ENCODE measurements around the gene VKORC1L1.

Gene VKORC1L1

DNA sequence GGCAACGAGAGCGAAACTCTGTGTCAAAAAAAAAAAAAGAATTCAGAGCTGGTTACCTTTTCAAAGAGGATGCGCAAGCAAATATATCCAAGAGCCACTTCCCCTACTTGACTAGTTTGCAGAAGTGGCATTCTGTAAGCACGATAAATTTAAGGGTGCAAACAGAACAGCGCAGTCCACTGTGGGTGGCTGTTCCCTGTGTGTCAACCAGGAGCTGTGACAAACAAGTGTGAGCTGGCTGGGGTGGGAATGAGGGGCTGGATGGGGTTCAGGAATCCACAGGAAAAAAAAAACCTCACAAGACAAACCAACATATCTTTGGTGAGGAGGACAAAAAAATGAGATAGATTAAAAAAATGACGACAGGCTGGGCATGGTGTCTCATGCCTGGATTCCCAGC is 93.3 kb downstream of the VKORC1L1 start:
- TF ChIP-seq, protein P1, sequence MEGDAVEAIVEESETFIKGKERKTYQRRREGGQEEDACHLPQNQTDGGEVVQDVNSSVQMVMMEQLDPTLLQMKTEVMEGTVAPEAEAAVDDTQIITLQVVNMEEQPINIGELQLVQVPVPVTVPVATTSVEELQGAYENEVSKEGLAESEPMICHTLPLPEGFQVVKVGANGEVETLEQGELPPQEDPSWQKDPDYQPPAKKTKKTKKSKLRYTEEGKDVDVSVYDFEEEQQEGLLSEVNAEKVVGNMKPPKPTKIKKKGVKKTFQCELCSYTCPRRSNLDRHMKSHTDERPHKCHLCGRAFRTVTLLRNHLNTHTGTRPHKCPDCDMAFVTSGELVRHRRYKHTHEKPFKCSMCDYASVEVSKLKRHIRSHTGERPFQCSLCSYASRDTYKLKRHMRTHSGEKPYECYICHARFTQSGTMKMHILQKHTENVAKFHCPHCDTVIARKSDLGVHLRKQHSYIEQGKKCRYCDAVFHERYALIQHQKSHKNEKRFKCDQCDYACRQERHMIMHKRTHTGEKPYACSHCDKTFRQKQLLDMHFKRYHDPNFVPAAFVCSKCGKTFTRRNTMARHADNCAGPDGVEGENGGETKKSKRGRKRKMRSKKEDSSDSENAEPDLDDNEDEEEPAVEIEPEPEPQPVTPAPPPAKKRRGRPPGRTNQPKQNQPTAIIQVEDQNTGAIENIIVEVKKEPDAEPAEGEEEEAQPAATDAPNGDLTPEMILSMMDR (IDR thresholded peaks at IDR 0.05; ENCODE audit: extremely low read depth, insufficient read depth, missing control alignments) = no peak
- in situ Hi-C loops (cut with MboI; ENCODE audit: low pct_unique_long_range_greater_than_20kb, low sequenced_read_pairs, unreplicated experiment) = no loop called here
- no peak for DNase-seq (ENCODE audit: low spot score)

DNA sequence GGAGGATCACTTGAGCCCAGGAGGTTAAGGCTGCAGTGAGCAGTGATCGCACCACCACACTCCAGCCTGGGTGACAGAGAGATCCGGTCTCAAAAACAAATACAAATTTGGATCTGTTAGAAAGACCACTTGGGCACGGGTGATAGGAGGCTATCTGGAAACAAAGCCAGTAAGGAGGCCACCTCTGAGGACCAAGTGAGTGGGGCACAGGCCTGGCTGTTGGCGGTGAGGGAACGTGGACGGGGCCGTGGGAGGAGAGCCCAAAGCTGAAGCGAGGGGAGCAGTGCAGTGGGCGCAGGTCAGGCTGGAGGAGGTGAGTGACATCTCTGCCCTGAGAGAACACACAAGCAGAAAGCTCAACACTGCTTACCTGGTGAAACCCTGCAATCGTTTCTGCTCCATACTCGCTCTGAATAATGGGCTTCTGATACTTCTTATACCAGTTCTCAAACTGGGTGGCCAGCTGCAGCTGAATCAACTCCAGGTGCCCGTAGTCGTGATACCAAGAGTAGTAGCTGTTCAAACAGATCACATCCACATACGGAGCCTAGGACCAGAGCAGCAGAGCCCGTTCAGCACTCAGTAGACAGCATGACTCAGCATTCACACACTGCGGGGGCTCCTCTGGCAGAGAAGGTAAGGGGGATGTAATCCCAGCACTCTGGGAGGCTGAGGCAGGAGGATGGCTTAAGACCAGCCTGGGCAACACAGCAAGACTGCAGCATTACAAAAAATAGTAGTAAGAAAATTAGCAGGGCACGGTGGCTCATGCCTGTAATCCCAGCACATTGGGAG is 94.7 kb downstream of the VKORC1L1 start:
- in situ Hi-C loops (cut with MboI; ENCODE audit: low pct_unique_long_range_greater_than_20kb, low sequenced_read_pairs, unreplicated experiment) = no loop called here
- no peak for DNase-seq (ENCODE audit: low spot score)
- TF ChIP-seq, protein P1 (IDR thresholded peaks at IDR 0.05; ENCODE audit: extremely low read depth, insufficient read depth, missing control alignments) = no peak

DNA sequence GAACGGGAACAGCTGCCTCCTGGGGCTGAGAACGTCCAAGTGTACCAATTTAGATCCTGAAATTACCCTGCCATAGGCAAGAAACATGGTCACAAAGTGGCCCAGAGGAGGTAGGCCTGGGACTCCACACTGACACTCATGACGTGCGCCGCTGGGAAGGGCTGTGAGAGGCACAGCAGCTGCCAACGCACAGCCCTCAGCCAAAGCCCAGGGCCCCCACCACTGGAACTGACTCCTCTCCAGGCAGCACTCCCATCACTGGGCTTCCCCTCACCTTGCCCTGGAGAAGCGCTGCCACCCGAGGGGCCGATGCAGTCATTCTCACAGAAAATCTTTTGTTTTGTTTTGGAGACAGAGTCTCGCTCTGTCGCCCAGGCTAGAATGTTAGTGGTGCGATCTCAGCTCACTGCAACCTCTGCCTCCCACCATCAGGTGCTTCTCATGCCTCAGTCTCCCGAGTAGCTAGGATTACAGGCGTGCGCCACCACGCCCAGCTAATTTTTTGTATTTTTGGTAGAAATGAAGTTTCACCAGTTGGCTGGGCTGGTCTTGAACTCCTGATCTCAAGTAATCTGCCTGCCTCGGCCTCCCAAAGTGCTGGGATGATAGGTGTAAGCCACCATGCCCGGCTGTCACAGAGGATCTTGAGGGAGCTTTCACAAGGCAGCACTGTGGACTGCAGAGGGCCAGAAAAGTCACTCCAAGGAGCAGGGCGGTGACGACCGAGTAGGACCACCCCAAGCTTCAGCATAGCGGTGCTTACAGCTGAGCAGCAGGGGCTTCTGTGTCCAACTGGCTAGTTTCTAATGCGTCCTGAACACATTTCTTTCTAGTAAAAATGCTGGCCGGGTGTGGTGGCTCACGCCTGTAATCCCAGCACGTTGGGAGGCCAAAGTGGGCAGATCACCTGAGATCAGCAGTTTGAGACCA is 95.6 kb downstream of the VKORC1L1 start:
- TF ChIP-seq, protein P1 (IDR thresholded peaks at IDR 0.05; ENCODE audit: extremely low read depth, insufficient read depth, missing control alignments) = no peak
- no peak for DNase-seq (ENCODE audit: low spot score)
- in situ Hi-C loops (cut with MboI; ENCODE audit: low pct_unique_long_range_greater_than_20kb, low sequenced_read_pairs, unreplicated experiment) = no loop called here

DNA sequence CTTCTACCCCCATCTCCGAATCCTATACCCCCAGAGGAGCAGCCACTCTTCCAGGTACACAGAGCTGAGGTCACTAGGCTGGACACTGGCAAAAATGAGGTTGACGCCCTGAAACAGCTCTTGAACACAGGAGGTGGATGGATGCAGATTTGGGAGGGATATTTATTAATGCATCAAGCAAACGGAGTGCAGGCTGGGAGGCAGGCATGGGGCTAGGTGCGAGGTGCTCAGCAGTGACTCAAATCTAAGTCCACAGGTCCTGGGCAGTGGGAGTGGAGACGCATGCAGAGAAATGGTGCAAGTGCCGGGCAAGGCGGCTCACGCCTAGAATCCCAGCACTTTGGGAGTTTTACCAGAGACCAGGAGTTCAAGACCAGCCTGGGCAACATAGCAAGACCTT is 98.1 kb downstream of the VKORC1L1 start:
- no peak for DNase-seq (ENCODE audit: low spot score)
- in situ Hi-C loops (cut with MboI; ENCODE audit: low pct_unique_long_range_greater_than_20kb, low sequenced_read_pairs, unreplicated experiment) = no loop called here
- TF ChIP-seq, protein P1 (IDR thresholded peaks at IDR 0.05; ENCODE audit: extremely low read depth, insufficient read depth, missing control alignments) = no peak

DNA sequence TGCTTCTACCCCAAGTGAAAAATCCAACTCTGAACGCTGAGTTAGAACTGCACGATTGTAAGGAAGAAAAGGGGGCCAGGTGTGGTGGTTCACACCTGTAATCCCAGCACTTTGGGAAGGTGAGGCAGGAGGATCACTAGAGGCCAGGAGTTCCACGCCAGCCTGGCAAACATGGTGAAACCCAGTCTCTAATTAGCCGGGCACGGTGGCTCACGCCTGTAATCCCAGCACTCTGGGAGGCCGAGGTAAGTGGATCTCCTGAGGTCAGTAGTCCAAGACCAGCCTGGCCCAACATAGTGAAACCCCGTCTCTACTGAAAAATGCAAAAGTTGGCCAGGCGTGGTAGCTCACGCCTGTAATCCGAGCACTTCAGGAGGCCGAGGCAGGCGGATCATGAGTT is 100.1 kb downstream of the VKORC1L1 start:
- DNase-seq (ENCODE audit: low spot score) = no peak
- TF ChIP-seq, protein P1 (IDR thresholded peaks at IDR 0.05; ENCODE audit: extremely low read depth, insufficient read depth, missing control alignments) = no peak
- in situ Hi-C loops (cut with MboI; ENCODE audit: low pct_unique_long_range_greater_than_20kb, low sequenced_read_pairs, unreplicated experiment) = no loop called here

DNA sequence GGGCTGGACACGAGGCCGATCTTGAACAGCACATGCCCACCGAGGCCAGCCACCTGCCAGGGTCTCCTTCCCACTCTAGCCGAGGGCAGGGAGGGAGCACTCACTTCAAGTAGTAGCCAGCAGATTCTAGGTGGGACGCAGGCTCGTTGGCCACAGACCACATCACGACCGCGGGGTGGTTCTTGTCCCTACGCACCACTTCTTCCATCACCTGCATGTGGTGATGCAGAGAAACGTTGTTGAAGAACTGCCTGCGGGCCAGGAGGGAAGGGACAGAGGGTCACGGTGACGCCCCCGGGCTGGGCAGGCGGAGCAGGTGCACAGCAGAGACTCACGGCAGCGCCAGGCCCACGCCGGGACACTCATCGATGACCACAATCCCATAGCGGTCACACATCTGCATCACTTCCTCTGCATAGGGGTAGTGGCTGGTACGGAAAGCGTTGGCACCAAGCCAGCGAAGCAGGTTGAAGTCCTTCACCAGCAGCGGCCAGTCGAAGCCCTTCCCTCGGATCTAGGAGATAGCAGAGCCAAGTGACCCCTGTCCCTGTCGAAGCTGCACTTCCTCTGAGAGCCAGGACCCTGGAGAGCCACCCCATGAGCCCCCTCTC is 101.4 kb downstream of the VKORC1L1 start:
- in situ Hi-C loops (cut with MboI; ENCODE audit: low pct_unique_long_range_greater_than_20kb, low sequenced_read_pairs, unreplicated experiment) = no loop called here
- TF ChIP-seq, protein P1 (IDR thresholded peaks at IDR 0.05; ENCODE audit: extremely low read depth, insufficient read depth, missing control alignments) = no peak
- no peak for DNase-seq (ENCODE audit: low spot score)
